ENCODE results near the gene KLF15.
A peak's percentile ranks its signal among the peaks of the same experiment; 100 is the strongest.

Gene KLF15

GRCh38 chr3:126360046-126360713 lies 3.0 kb upstream of the KLF15 start:
- Histone ChIP-seq H3K9ac (ENCODE audit: low read length in 2 of 2) (no peak overlapping the region), H3K36me3 (ENCODE audit: control insufficient read depth in 2 of 2, insufficient read depth in 2 of 2, low read length in 2 of 2) (no peaks in the 10 kb centered on the region), H3K4me1 (ENCODE audit: control insufficient read depth, insufficient read depth, low read length) (peaks cover 19% of the 10 kb centered on the region), H3K9me3 (ENCODE audit: control insufficient read depth in 2 of 2, low read length in 2 of 2) (peaks cover 0 to 3% of the 10 kb centered on the region in 2 donors), H3K27me3 (ENCODE audit: control insufficient read depth in 1 of 2, insufficient read depth in 2 of 2, low read length in 2 of 2) (peaks cover 2 to 3% of the 10 kb centered on the region in 2 donors), H3K27ac (ENCODE audit: low read length) (no peak overlapping the region), H3K4me3 (ENCODE audit: low read length in 2 of 2) (no peak overlapping the region)

GRCh38 chr3:126358816-126359181 lies 1.6 kb upstream of the KLF15 start:
- no peak overlapping the region for H3K4me3 ChIP-seq (ENCODE audit: low read length in 2 of 2)
- no peak overlapping the region for H3K27ac ChIP-seq (ENCODE audit: low read length)
- H3K9ac ChIP-seq (ENCODE audit: low read length in 2 of 2) = no peak overlapping the region
- peaks cover 2 to 3% of the 10 kb centered on the region in 2 donors for H3K27me3 ChIP-seq (ENCODE audit: control insufficient read depth in 1 of 2, insufficient read depth in 2 of 2, low read length in 2 of 2)
- no peaks in the 10 kb centered on the region for H3K36me3 ChIP-seq (ENCODE audit: control insufficient read depth in 2 of 2, insufficient read depth in 2 of 2, low read length in 2 of 2)
- peaks cover 30% of the 10 kb centered on the region for H3K4me1 ChIP-seq (ENCODE audit: control insufficient read depth, insufficient read depth, low read length)
- peaks cover 0 to 3% of the 10 kb centered on the region in 2 donors for H3K9me3 ChIP-seq (ENCODE audit: control insufficient read depth in 2 of 2, low read length in 2 of 2)

GRCh38 chr3:126358038-126358815 lies 1.0 kb upstream of the KLF15 start:
- Histone ChIP-seq H3K4me1 (ENCODE audit: control insufficient read depth, insufficient read depth, low read length) (peaks cover 30% of the 10 kb centered on the region), H3K9me3 (ENCODE audit: control insufficient read depth in 2 of 2, low read length in 2 of 2) (peaks cover 0 to 3% of the 10 kb centered on the region in 2 donors), H3K4me3 (ENCODE audit: low read length in 2 of 2) (peak overlapping the region; percentile 79 to 81), H3K9ac (ENCODE audit: low read length in 2 of 2) (peak overlapping the region in 1 of 2 donors; percentile 46), H3K36me3 (ENCODE audit: control insufficient read depth in 2 of 2, insufficient read depth in 2 of 2, low read length in 2 of 2) (no peaks in the 10 kb centered on the region), H3K27ac (ENCODE audit: low read length) (peak overlapping the region; percentile 46), H3K27me3 (ENCODE audit: control insufficient read depth in 1 of 2, insufficient read depth in 2 of 2, low read length in 2 of 2) (peaks cover 2 to 3% of the 10 kb centered on the region in 2 donors)

- peaks cover 31% of the 10 kb centered on the region for H3K4me1 ChIP-seq (ENCODE audit: control insufficient read depth, insufficient read depth, low read length)
- H3K9ac ChIP-seq (ENCODE audit: low read length in 2 of 2) = peak overlapping the region; percentile 91 to 96
- peaks cover 0 to 3% of the 10 kb centered on the region in 2 donors for H3K9me3 ChIP-seq (ENCODE audit: control insufficient read depth in 2 of 2, low read length in 2 of 2)
- H3K36me3 ChIP-seq (ENCODE audit: control insufficient read depth in 2 of 2, insufficient read depth in 2 of 2, low read length in 2 of 2) = peaks cover 4 to 11% of the 10 kb centered on the region in 2 donors
- peak overlapping the region; percentile 85 to 96 for H3K4me3 ChIP-seq (ENCODE audit: low read length in 2 of 2)
- peaks cover 2 to 3% of the 10 kb centered on the region in 2 donors for H3K27me3 ChIP-seq (ENCODE audit: control insufficient read depth in 1 of 2, insufficient read depth in 2 of 2, low read length in 2 of 2)
- peak overlapping the region; percentile 95 for H3K27ac ChIP-seq (ENCODE audit: low read length)
These were observed 589 bp downstream of the KLF15 start for GRCh38 chr3:126356373-126357264.

GRCh38 chr3:126355777-126356372 lies 1.3 kb downstream of the KLF15 start:
- H3K9ac ChIP-seq (ENCODE audit: low read length in 2 of 2) = peak overlapping the region; percentile 91 to 96
- peak overlapping the region; percentile 85 to 96 for H3K4me3 ChIP-seq (ENCODE audit: low read length in 2 of 2)
- H3K27me3 ChIP-seq (ENCODE audit: control insufficient read depth in 1 of 2, insufficient read depth in 2 of 2, low read length in 2 of 2) = peaks cover 2% of the 10 kb centered on the region in 2 donors
- peaks cover 0 to 3% of the 10 kb centered on the region in 2 donors for H3K9me3 ChIP-seq (ENCODE audit: control insufficient read depth in 2 of 2, low read length in 2 of 2)
- H3K4me1 ChIP-seq (ENCODE audit: control insufficient read depth, insufficient read depth, low read length) = peaks cover 37% of the 10 kb centered on the region
- H3K27ac ChIP-seq (ENCODE audit: low read length) = peak overlapping the region; percentile 95
- H3K36me3 ChIP-seq (ENCODE audit: control insufficient read depth in 2 of 2, insufficient read depth in 2 of 2, low read length in 2 of 2) = peaks cover 4 to 17% of the 10 kb centered on the region in 2 donors

- H3K9ac ChIP-seq (ENCODE audit: low read length in 2 of 2) = peak overlapping the region; percentile 49 to 75
- H3K36me3 ChIP-seq (ENCODE audit: control insufficient read depth in 2 of 2, insufficient read depth in 2 of 2, low read length in 2 of 2) = peaks cover 4 to 21% of the 10 kb centered on the region in 2 donors
- peak overlapping the region; percentile 95 for H3K27ac ChIP-seq (ENCODE audit: low read length)
- peaks cover 39% of the 10 kb centered on the region for H3K4me1 ChIP-seq (ENCODE audit: control insufficient read depth, insufficient read depth, low read length)
- H3K4me3 ChIP-seq (ENCODE audit: low read length in 2 of 2) = peak overlapping the region; percentile 8 to 96
- H3K27me3 ChIP-seq (ENCODE audit: control insufficient read depth in 1 of 2, insufficient read depth in 2 of 2, low read length in 2 of 2) = no peaks in the 10 kb centered on the region
- H3K9me3 ChIP-seq (ENCODE audit: control insufficient read depth in 2 of 2, low read length in 2 of 2) = peaks cover 0 to 3% of the 10 kb centered on the region in 2 donors
These were observed 2.0 kb downstream of the KLF15 start for GRCh38 chr3:126355251-126355650.

DNA sequence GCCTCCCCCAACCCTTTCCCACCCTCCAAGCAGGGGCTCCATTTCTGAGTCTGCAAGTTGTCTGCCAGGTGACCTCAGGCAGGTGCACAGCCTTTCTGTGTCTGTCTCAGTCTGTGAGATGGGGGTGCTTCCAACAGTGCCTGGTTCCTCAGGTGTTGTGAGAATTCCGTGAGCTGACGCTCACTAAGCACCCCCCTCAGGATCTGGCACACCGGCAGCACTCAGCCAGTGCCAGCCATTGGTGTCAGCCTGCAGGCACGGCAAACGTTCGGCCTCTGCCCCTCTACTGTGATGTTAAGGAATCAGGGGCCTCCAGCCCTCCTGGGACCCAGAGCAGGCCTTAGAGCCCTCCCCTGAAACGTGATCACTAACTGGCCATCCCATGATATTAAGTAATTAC lies 2.4 kb downstream of the KLF15 start:
- Histone ChIP-seq H3K9me3 (ENCODE audit: control insufficient read depth in 2 of 2, low read length in 2 of 2) (peaks cover 0 to 3% of the 10 kb centered on the region in 2 donors), H3K36me3 (ENCODE audit: control insufficient read depth in 2 of 2, insufficient read depth in 2 of 2, low read length in 2 of 2) (peaks cover 4 to 21% of the 10 kb centered on the region in 2 donors), H3K27me3 (ENCODE audit: control insufficient read depth in 1 of 2, insufficient read depth in 2 of 2, low read length in 2 of 2) (no peaks in the 10 kb centered on the region), H3K4me3 (ENCODE audit: low read length in 2 of 2) (no peak overlapping the region), H3K4me1 (ENCODE audit: control insufficient read depth, insufficient read depth, low read length) (peaks cover 39% of the 10 kb centered on the region), H3K27ac (ENCODE audit: low read length) (peak overlapping the region; percentile 95), H3K9ac (ENCODE audit: low read length in 2 of 2) (no peak overlapping the region)

DNA sequence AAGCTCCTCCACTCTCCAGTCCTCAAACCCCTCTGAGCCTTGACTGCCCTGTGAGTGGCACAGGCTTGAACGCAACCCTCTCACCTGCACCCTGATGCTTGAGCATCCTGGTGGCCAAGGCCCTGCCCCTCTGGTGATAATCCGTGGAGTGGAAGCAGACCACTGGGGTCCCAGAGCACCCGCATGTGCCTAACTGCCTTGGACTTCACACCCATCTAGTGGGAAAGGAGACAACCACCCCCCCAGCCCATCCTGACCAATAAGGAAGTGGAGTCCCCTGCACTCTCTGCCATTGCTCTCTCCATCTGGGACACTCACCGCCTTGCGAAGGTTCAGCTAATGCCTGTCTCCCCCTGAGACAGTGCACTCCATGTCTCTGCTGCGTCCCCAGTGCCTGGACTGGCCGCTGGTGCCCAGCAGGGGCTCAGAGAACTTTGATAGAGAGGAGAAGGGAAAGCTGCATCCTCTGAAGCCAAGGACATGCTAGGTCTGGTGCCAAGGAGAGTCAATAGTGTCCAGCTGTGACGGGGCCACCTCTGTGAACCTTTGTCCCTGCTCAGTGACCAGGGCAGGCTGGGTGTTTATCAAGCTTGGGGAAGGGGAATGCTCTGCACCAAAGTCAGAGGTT lies 3.4 kb downstream of the KLF15 start:
- no peak overlapping the region for H3K4me3 ChIP-seq (ENCODE audit: low read length in 2 of 2)
- H3K4me1 ChIP-seq (ENCODE audit: control insufficient read depth, insufficient read depth, low read length) = peaks cover 42% of the 10 kb centered on the region

GRCh38 chr3:126352476-126353454 lies 4.4 kb downstream of the KLF15 start:
- Histone ChIP-seq H3K27ac (ENCODE audit: low read length) (no peak overlapping the region), H3K4me3 (ENCODE audit: low read length in 2 of 2) (no peak overlapping the region), H3K4me1 (ENCODE audit: control insufficient read depth, insufficient read depth, low read length) (peaks cover 36% of the 10 kb centered on the region), H3K36me3 (ENCODE audit: control insufficient read depth in 2 of 2, insufficient read depth in 2 of 2, low read length in 2 of 2) (peaks cover 6 to 26% of the 10 kb centered on the region in 2 donors), H3K9me3 (ENCODE audit: control insufficient read depth in 2 of 2, low read length in 2 of 2) (no peaks in the 10 kb centered on the region), H3K9ac (ENCODE audit: low read length in 2 of 2) (no peak overlapping the region), H3K27me3 (ENCODE audit: control insufficient read depth in 1 of 2, insufficient read depth in 2 of 2, low read length in 2 of 2) (no peaks in the 10 kb centered on the region)

More for the DNA sequence above, 3.4 kb downstream of the KLF15 start:
- H3K9ac ChIP-seq (ENCODE audit: low read length in 2 of 2) = no peak overlapping the region
- H3K27me3 ChIP-seq (ENCODE audit: control insufficient read depth in 1 of 2, insufficient read depth in 2 of 2, low read length in 2 of 2) = no peaks in the 10 kb centered on the region
- H3K27ac ChIP-seq (ENCODE audit: low read length) = peak overlapping the region; percentile 95
- no peaks in the 10 kb centered on the region for H3K9me3 ChIP-seq (ENCODE audit: control insufficient read depth in 2 of 2, low read length in 2 of 2)
- H3K36me3 ChIP-seq (ENCODE audit: control insufficient read depth in 2 of 2, insufficient read depth in 2 of 2, low read length in 2 of 2) = peaks cover 4 to 24% of the 10 kb centered on the region in 2 donors

Data from stomach smooth muscle (tissue), 2 donors.